GM13976 (cell line): Measurements from ENCODE around the gene RBM45.

Source experiments
- DNase-seq: peaks from one replicate; pipeline ENCODE4 v3.0.0; 2012; ENCODE audit warnings: low spot score
- CTCF ChIP-seq: IDR thresholded peaks from 2 replicates; pipeline ENCODE4 v1.5.1; 2012; ENCODE audit warnings: borderline replicate concordance, mild to moderate bottlenecking; ENCODE audit not compliant: insufficient read depth; ENCODE audit errors: extremely low read depth, missing control alignments, control extremely low read depth
- in situ Hi-C: fragments of 300-500 bp; cut with MboI; formaldehyde crosslinking; loops from one replicate; pipeline ENCODE4 v1.12.0; 2022; ENCODE audit warnings: low sequenced_read_pairs, mixed read lengths, inconsistent platforms; ENCODE audit not compliant: unreplicated experiment

The RBM45 gene

GRCh38 chr2:178112202-178113152 is at the start of gene RBM45:
TSS of gene RBM45 (plus strand) at chr2:178112437. CDS start at chr2:178112547, 110 bp downstream.
- peak; percentile 97 for TF ChIP-seq CTCF
- peak; percentile 92 for DNase-seq
- in situ Hi-C loops, result loop anchor here (10.0 to 25.0 kb wide), 2 partner anchors 162 to 300 kb away; no protein-coding TSS in a partner anchor

DNA sequence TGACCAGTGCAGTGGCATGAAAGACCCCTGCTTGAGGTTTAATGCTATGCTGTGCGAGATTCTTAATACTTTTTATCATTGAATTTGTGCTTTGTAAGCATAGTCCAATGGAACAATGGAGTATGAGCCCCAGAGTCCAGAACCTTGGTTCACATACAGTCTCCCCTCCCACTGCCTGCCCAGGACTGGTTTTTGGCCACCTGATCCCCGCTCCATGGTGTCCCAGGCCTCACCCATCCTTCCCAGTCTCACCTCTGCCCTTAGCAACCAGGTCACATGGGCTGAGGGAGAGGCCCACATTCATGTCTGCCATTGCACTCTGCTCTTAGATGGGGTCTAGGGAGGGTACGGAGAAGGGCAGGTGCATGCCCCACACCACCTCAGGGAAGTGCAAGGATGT is 45.9 kb upstream of the RBM45 start:
- DNase-seq, result no peak
- no peak for TF ChIP-seq CTCF

DNA sequence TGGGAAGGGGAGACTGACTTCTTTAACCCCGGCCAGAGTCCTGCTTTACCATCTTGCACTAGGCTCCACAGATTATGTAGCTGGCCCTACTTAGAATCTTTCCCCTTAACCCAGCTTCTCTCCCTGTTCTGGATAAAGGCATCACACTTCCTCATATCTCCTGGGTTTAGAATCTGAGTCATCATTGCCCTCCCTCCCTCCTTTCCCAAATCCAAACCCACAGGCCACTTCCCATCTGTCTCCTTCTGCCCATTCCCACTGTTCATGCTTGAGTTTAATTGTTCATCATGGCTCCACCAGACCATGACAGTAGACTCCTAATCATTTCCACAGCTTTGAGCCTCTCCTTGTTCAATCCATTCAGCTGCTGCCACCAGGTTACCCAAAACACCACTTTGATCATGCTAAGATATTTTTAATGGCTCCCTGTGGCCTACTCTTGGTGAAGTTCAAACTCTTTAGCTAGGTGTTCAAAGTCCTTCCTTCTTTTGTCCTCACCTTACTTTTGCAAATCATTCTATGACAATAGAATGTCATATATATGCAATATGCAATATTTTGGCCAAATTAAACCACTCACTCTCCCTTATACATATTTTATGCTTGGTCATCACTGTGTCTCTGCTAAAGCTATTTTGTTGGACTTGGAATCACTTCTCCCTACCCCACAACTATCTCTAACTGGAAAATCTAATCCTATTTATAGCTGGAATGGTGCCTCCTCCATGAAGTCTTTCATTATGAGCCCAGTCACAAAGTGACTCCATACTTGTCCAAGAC is 45.2 kb upstream of the RBM45 start:
- DNase-seq, result no peak
- TF ChIP-seq CTCF, result no peak
- in situ Hi-C loops, result no loop called here

More for the DNA sequence above, 45.9 kb upstream of the RBM45 start:
- in situ Hi-C loops, result no loop called here

GRCh38 chr2:178068823-178069454 is 43.3 kb upstream of the RBM45 start:
- DNase-seq, result no peak
- in situ Hi-C loops, result no loop called here
- TF ChIP-seq CTCF, result no peak

GRCh38 chr2:178069551-178069950 is 42.7 kb upstream of the RBM45 start:
- TF ChIP-seq CTCF, result no peak
- in situ Hi-C loops, result no loop called here
- DNase-seq, result no peak

DNA sequence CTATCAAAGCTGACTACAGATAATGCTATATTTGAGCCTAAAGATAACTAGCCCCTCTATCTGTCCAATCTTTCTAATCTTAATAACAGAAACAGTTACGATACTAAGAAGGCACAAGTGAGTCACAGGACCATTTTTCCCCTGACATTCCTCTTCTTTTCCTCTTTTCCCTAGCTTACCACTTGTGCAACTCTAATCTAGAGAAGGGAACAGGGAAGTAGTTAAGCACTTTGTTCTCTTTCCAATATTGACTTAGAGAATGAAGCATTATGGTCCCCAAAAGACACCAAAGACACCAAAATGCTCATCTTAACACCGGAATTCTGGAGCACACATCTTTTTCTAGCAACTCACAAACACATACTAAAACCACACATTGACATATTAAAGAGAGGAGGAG is 41.4 kb upstream of the RBM45 start:
- in situ Hi-C loops, result no loop called here
- DNase-seq, result no peak
- TF ChIP-seq CTCF, result no peak
